NT2/D1 (cell line): ENCODE results near the gene CD3G.
A peak's percentile ranks its signal among the peaks of the same experiment; 100 is the strongest.
"Not testable (repeated sequence)": the region's sequence is repeated elsewhere in the genome, so short reads cannot be mapped to it uniquely, and the experiment has no call there.

Source experiments
- DNase-seq: peaks from one replicate; pipeline ENCODE4 v3.0.0-alpha.2; 2011; ENCODE audit warnings: low read depth, low spot score
- H3K27me3 ChIP-seq: 2 replicates; pipeline ENCODE4 v1.6.0; 2011; ENCODE audit warnings: mild to moderate bottlenecking; ENCODE audit not compliant: insufficient read length, insufficient read depth
- H3K36me3 ChIP-seq: 2 replicates; pipeline ENCODE4 v1.6.1; 2011; ENCODE audit warnings: mild to moderate bottlenecking, low read length, mixed read lengths; ENCODE audit not compliant: insufficient read depth, insufficient read length
- H3K4me1 ChIP-seq: 2 replicates; pipeline ENCODE4 v1.5.1; 2011; ENCODE audit not compliant: insufficient read depth, insufficient read length
- H3K4me3 ChIP-seq: 2 replicates; pipeline ENCODE4 v1.5.1; 2011; ENCODE audit warnings: low read depth; ENCODE audit not compliant: insufficient read length
- H3K9ac ChIP-seq: 2 replicates; pipeline ENCODE4 v1.6.0; 2011; ENCODE audit warnings: low read depth; ENCODE audit not compliant: insufficient read length
- H3K9me3 ChIP-seq: 2 replicates; pipeline ENCODE4 v1.5.1; 2011; ENCODE audit warnings: mild to moderate bottlenecking, low read length; ENCODE audit not compliant: insufficient read depth
- SUZ12 ChIP-seq: IDR thresholded peaks from 2 replicates; pipeline ENCODE4 v1.6.1; 2011; ENCODE audit not compliant: insufficient read length, insufficient read depth; ENCODE audit errors: extremely low read depth
- YY1 ChIP-seq: IDR thresholded peaks from 2 replicates; pipeline ENCODE4 v1.6.1; 2011; ENCODE audit not compliant: insufficient read length, insufficient read depth
- ZNF274 ChIP-seq: IDR thresholded peaks from 2 replicates; pipeline ENCODE4 v1.6.1; 2011; ENCODE audit warnings: mild to moderate bottlenecking, low read depth, low read length

CD3G gene

GRCh38 chr11:118306556-118306955 lies 37.6 kb upstream of the CD3G start:
- H3K4me1 ChIP-seq = peaks cover 1% of the 10 kb centered on the region

GRCh38 chr11:118308995-118309528 lies 35.1 kb upstream of the CD3G start:
- not testable (repeated sequence) for H3K4me3 ChIP-seq, DNase-seq, H3K36me3 ChIP-seq, H3K9me3 ChIP-seq, H3K27me3 ChIP-seq, H3K4me1 ChIP-seq, H3K9ac ChIP-seq

More at GRCh38 chr11:118306556-118306955, 37.6 kb upstream of the CD3G start:
- TF ChIP-seq ZNF274 (no peak), SUZ12 (no peak), YY1 (no peak)
- H3K9ac ChIP-seq = no peak overlapping the region
- DNase-seq = no peak
- no peaks in the 10 kb centered on the region for H3K9me3 ChIP-seq
- no peaks in the 10 kb centered on the region for H3K36me3 ChIP-seq
- H3K27me3 ChIP-seq = no peaks in the 10 kb centered on the region
- no peak overlapping the region for H3K4me3 ChIP-seq

- DNase-seq = no peak
- Histone ChIP-seq H3K27me3 (peaks cover 3% of the 10 kb centered on the region), H3K4me1 (peaks cover 5% of the 10 kb centered on the region), H3K4me3 (no peak overlapping the region), H3K9me3 (no peaks in the 10 kb centered on the region), H3K9ac (no peak overlapping the region), H3K36me3 (no peaks in the 10 kb centered on the region)
- TF ChIP-seq YY1 = no peak
- no peak for TF ChIP-seq ZNF274
- TF ChIP-seq SUZ12 = no peak
Measured at GRCh38 chr11:118310271-118310670, 33.9 kb upstream of the CD3G start.

GRCh38 chr11:118310781-118311485 lies 33.2 kb upstream of the CD3G start:
- Histone ChIP-seq H3K4me3 (no peak overlapping the region), H3K36me3 (no peaks in the 10 kb centered on the region), H3K9ac (no peak overlapping the region), H3K9me3 (no peaks in the 10 kb centered on the region), H3K4me1 (peaks cover 6% of the 10 kb centered on the region), H3K27me3 (peaks cover 3% of the 10 kb centered on the region)
- TF ChIP-seq ZNF274 (no peak), SUZ12 (no peak), YY1 (no peak)
- no peak for DNase-seq

- TF ChIP-seq YY1 (no peak), ZNF274 (no peak), SUZ12 (no peak)
- Histone ChIP-seq H3K4me3 (no peak overlapping the region), H3K36me3 (no peaks in the 10 kb centered on the region), H3K4me1 (peaks cover 6% of the 10 kb centered on the region), H3K9me3 (no peaks in the 10 kb centered on the region), H3K27me3 (peaks cover 3% of the 10 kb centered on the region), H3K9ac (no peak overlapping the region)
- DNase-seq = no peak
Measured at GRCh38 chr11:118311518-118311917, 32.6 kb upstream of the CD3G start.

- H3K4me1 ChIP-seq = peaks cover 9% of the 10 kb centered on the region
- no peak for DNase-seq
- TF ChIP-seq SUZ12 = no peak
- no peak for TF ChIP-seq ZNF274
- no peak for TF ChIP-seq YY1
- no peak overlapping the region for H3K4me3 ChIP-seq
- peaks cover 3% of the 10 kb centered on the region for H3K27me3 ChIP-seq
- no peaks in the 10 kb centered on the region for H3K9me3 ChIP-seq
- H3K9ac ChIP-seq = no peak overlapping the region
- no peaks in the 10 kb centered on the region for H3K36me3 ChIP-seq
Measured at GRCh38 chr11:118312328-118312727, 31.8 kb upstream of the CD3G start.

GRCh38 chr11:118313242-118313641 lies 30.9 kb upstream of the CD3G start:
- H3K9me3 ChIP-seq = no peaks in the 10 kb centered on the region
- H3K9ac ChIP-seq = no peak overlapping the region
- peaks cover 9% of the 10 kb centered on the region for H3K4me1 ChIP-seq
- no peak overlapping the region for H3K4me3 ChIP-seq
- TF ChIP-seq YY1 (no peak), SUZ12 (no peak), ZNF274 (no peak)
- peaks cover 3% of the 10 kb centered on the region for H3K27me3 ChIP-seq
- no peaks in the 10 kb centered on the region for H3K36me3 ChIP-seq
- DNase-seq = no peak

GRCh38 chr11:118314988-118315411 lies 29.1 kb upstream of the CD3G start:
- no peaks in the 10 kb centered on the region for H3K9me3 ChIP-seq
- no peaks in the 10 kb centered on the region for H3K36me3 ChIP-seq
- H3K4me1 ChIP-seq = peaks cover 9% of the 10 kb centered on the region
- TF ChIP-seq YY1 (no peak), ZNF274 (no peak), SUZ12 (no peak)
- DNase-seq = no peak
- peaks cover 8% of the 10 kb centered on the region for H3K27me3 ChIP-seq
- H3K9ac ChIP-seq = peak overlapping the region; percentile 29
- peak overlapping the region; percentile 25 for H3K4me3 ChIP-seq
